Measurements from ENCODE around the gene CAMK2B. TPM values are rescaled to one million over a fixed set of nuclear protein-coding genes. Genes with fewer than 3 reads are reported as not detected.
A peak's percentile ranks its signal among the peaks of the same experiment; 100 is the strongest.

Gene CAMK2B
- total RNA-seq, 5 donors from 2014 or later (not counting 1 experiment from before 2014, with no cell fraction given) = 0.35 TPM; not detected in 4

DNA sequence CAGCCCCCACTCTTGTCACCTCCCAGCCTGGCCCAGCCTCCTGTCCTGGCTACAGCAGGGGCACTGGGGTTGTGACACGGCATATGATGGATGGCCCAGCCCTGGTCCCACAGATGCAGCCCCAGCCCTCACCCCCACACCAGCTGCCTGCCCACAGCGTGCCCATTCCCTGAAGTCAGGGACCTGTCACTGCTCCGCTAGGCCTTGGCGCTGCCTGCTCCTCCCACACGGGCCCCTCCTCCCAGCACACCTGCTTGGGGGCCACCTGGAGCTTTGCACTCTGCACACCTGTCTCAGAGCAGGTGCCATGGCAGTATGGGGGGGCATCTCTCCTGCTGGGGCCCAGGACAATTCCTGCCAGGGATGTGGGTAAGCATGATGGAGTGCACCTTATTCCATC, 139.7 kb downstream of the CAMK2B start:
- no peaks in the 10 kb centered on the region for H3K4me1 Mint-ChIP-seq
- Histone ChIP-seq H3K27ac (ENCODE audit: low read length) (no peak overlapping the region), H3K9me3 (no peaks in the 10 kb centered on the region), H3K4me3 (ENCODE audit: control insufficient read depth in 1 of 2, extremely low read depth in 1 of 2, low read length in 1 of 2) (no peak overlapping the region), H3K4me1 (ENCODE audit: control insufficient read depth in 1 of 2, extremely low read depth in 1 of 2, insufficient read depth in 2 of 2, low read length in 2 of 2) (no peaks in the 10 kb centered on the region), H3K27me3 (replicated peaks in 1 of 2; ENCODE audit: control insufficient read depth in 2 of 2, extremely low read depth in 1 of 2, insufficient read depth in 2 of 2, low read length in 1 of 2) (peaks cover 0 to 28% of the 10 kb centered on the region in 2 experiments), H3K36me3 (ENCODE audit: control insufficient read depth in 2 of 2, extremely low read depth in 1 of 2, insufficient read depth in 1 of 2, low read length in 1 of 2) (no peaks in the 10 kb centered on the region)
- DNase-seq (no peak), ATAC-seq (replicated peaks in 1 of 4) (no peak)
- H3K9me3 Mint-ChIP-seq = peaks cover 0 to 8% (median 0%) of the 10 kb centered on the region in 3 donors
- ChIA-PET POLR2A (no interaction called here), CTCF (no interaction called here)
- H3K36me3 Mint-ChIP-seq = no peaks in the 10 kb centered on the region
- H3K27me3 Mint-ChIP-seq = no peaks in the 10 kb centered on the region
- no peak overlapping the region for H3K27ac Mint-ChIP-seq
- 78% methylated on average over 1 of the region's 5 CpGs for WGBS (ENCODE audit: insufficient coverage)
- no peak overlapping the region for H3K4me3 Mint-ChIP-seq

DNA sequence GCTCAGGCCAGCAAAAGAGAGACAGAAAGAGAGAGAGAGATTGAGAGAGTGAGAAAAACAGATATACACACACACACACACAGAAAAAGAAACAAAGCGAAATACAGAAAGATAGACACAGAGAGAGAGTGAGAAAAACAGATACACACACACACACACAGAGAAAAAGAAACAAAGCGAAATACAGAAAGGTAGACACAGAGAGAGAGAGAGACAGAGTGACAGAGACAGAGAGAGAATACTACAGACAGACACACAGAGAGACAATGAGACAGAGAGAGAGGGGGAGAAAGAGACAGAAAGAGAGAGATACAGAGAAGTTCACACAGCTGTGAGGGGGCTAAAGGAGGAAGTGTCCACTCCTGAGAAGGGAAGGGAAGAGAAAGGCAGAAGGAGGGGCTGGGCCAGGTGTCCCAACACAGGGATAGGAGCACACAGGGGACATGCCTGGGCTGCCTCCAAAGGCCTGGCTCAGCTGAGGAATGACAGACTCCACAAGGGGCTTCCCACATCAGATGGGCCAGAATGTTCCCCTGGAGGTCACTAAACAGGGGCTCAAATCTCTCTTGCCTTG, 140.4 kb downstream of the CAMK2B start:
- H3K27ac ChIP-seq (ENCODE audit: low read length) = no peak overlapping the region
- H3K27ac Mint-ChIP-seq = no peak overlapping the region

DNA sequence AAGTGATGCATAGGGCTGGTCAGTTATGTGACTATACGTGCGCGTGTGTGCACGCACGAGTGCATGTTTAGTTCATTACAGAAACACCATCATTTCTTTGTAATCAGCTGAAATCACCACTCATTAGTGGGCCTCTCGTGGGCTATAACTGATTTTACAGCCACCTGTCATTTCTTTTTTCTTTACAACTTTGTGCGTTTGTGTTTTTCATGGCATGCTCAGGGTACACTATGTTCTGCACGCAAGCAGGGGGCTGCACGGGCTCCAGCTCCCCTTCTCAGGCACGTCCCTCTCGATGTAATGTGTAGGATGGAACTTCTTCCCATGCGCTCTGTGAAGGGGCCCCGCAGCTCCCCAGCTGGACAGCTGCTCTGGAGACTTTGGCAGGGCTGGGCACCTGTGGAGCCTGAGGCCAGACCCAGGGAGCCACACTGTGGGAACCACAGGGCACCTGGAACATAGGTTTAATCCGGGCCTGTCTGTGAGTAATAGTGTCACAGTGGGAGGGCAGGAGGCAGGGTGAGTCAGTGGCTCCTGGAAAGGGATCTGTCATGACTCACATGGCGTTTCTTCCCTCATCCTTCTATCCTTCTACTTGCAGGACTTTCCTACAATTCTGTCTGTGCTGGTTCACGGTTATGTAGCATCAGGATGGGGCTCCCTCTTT, 141.1 kb downstream of the CAMK2B start:
- no peak overlapping the region for H3K4me3 ChIP-seq (ENCODE audit: control insufficient read depth in 1 of 2, extremely low read depth in 1 of 2, low read length in 1 of 2)
- H3K4me1 Mint-ChIP-seq = no peaks in the 10 kb centered on the region
- H3K36me3 Mint-ChIP-seq = no peaks in the 10 kb centered on the region
- 78% methylated on average over 6 of the region's 16 CpGs for WGBS (ENCODE audit: insufficient coverage)
- H3K9me3 Mint-ChIP-seq = peaks cover 0 to 8% (median 0%) of the 10 kb centered on the region in 3 donors
- ChIA-PET CTCF (no interaction called here), POLR2A (no interaction called here)
- no peaks in the 10 kb centered on the region for H3K4me1 ChIP-seq (ENCODE audit: control insufficient read depth in 1 of 2, extremely low read depth in 1 of 2, insufficient read depth in 2 of 2, low read length in 2 of 2)
- no peaks in the 10 kb centered on the region for H3K9me3 ChIP-seq
- no peak overlapping the region for H3K4me3 Mint-ChIP-seq
- no peak overlapping the region for H3K27ac ChIP-seq (ENCODE audit: low read length)
- H3K27me3 ChIP-seq (replicated peaks in 1 of 2; ENCODE audit: control insufficient read depth in 2 of 2, extremely low read depth in 1 of 2, insufficient read depth in 2 of 2, low read length in 1 of 2) = peaks cover 0 to 23% of the 10 kb centered on the region in 2 experiments
- H3K36me3 ChIP-seq (ENCODE audit: control insufficient read depth in 2 of 2, extremely low read depth in 1 of 2, insufficient read depth in 1 of 2, low read length in 1 of 2) = no peaks in the 10 kb centered on the region
- no peak overlapping the region for H3K27ac Mint-ChIP-seq
- ATAC-seq (replicated peaks in 1 of 4) (no peak), DNase-seq (no peak)
- H3K27me3 Mint-ChIP-seq = peaks cover 2% of the 10 kb centered on the region in 2 donors

More for the DNA sequence above, 140.4 kb downstream of the CAMK2B start:
- DNase-seq (no peak), ATAC-seq (replicated peaks in 1 of 4) (no peak)
- Mint-ChIP-seq H3K4me1 (no peaks in the 10 kb centered on the region), H3K4me3 (no peak overlapping the region), H3K36me3 (no peaks in the 10 kb centered on the region), H3K9me3 (peaks cover 0 to 8% (median 0%) of the 10 kb centered on the region in 3 donors), H3K27me3 (no peaks in the 10 kb centered on the region)
- H3K9me3 ChIP-seq = no peaks in the 10 kb centered on the region
- no peaks in the 10 kb centered on the region for H3K36me3 ChIP-seq (ENCODE audit: control insufficient read depth in 2 of 2, extremely low read depth in 1 of 2, insufficient read depth in 1 of 2, low read length in 1 of 2)
- POLR2A ChIA-PET = no interaction called here
- no peaks in the 10 kb centered on the region for H3K4me1 ChIP-seq (ENCODE audit: control insufficient read depth in 1 of 2, extremely low read depth in 1 of 2, insufficient read depth in 2 of 2, low read length in 2 of 2)
- CTCF ChIA-PET = no interaction called here
- no peak overlapping the region for H3K4me3 ChIP-seq (ENCODE audit: control insufficient read depth in 1 of 2, extremely low read depth in 1 of 2, low read length in 1 of 2)
- WGBS (ENCODE audit: insufficient coverage) = no CpG with 5 or more reads among the region's 2 CpGs
- peaks cover 0 to 30% of the 10 kb centered on the region in 2 experiments for H3K27me3 ChIP-seq (replicated peaks in 1 of 2; ENCODE audit: control insufficient read depth in 2 of 2, extremely low read depth in 1 of 2, insufficient read depth in 2 of 2, low read length in 1 of 2)

DNA sequence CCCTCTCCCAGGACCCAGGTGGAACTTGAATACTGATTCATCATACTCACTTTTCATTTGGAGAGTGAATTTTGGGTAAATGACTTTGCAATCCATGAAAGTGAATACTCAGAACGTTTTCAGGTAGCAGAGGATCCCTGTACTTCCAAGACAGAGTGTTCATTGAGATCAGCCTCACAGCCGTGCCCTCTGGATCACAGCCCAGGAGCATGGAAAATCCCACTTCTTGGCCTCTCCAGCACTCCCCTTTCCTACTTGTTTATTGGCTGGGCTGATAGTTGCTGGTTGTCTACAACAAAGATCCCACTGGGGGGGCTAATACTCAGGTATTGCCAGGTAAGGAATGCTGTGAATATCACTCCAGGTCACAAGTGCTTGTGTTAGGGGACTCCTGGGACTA, 142.0 kb downstream of the CAMK2B start:
- Mint-ChIP-seq H3K4me3 (no peak overlapping the region), H3K9me3 (peaks cover 0 to 8% (median 0%) of the 10 kb centered on the region in 3 donors), H3K36me3 (no peaks in the 10 kb centered on the region), H3K4me1 (no peaks in the 10 kb centered on the region), H3K27ac (no peak overlapping the region), H3K27me3 (peaks cover 5% of the 10 kb centered on the region in 2 donors)
- 40% methylated on average over 1 of the region's 2 CpGs for WGBS (ENCODE audit: insufficient coverage)
- ATAC-seq (replicated peaks in 1 of 4) (peak in 1 of 4 experiments; percentile 46), DNase-seq (no peak)
- Histone ChIP-seq H3K36me3 (ENCODE audit: control insufficient read depth in 2 of 2, extremely low read depth in 1 of 2, insufficient read depth in 1 of 2, low read length in 1 of 2) (no peaks in the 10 kb centered on the region), H3K4me1 (ENCODE audit: control insufficient read depth in 1 of 2, extremely low read depth in 1 of 2, insufficient read depth in 2 of 2, low read length in 2 of 2) (no peaks in the 10 kb centered on the region), H3K9me3 (no peaks in the 10 kb centered on the region), H3K27me3 (replicated peaks in 1 of 2; ENCODE audit: control insufficient read depth in 2 of 2, extremely low read depth in 1 of 2, insufficient read depth in 2 of 2, low read length in 1 of 2) (peaks cover 0 to 14% of the 10 kb centered on the region in 2 experiments), H3K4me3 (ENCODE audit: control insufficient read depth in 1 of 2, extremely low read depth in 1 of 2, low read length in 1 of 2) (no peak overlapping the region), H3K27ac (ENCODE audit: low read length) (no peak overlapping the region)
- ChIA-PET POLR2A (no interaction called here), CTCF (no interaction called here)

DNA sequence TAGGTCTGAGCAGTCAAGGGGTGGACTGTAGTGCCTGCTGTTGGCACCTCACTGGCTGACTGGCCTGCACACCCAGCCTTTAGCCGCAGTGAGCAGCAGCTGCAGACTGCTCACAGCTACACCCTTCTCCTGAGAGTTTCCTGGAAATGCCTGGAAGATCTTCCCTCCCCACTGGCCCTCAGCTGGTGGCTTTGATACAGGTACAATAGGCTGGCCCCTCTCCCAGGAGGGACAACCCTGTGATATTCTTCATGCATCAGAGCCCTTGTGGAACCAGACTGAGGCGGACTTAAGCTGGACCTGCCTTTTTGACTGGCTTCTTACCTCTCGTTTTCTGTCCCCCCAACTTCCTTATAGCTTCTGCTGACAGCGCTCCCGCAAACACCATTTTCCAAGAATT, 142.6 kb downstream of the CAMK2B start:
- Mint-ChIP-seq H3K4me3 (no peak overlapping the region), H3K27ac (no peak overlapping the region), H3K36me3 (no peaks in the 10 kb centered on the region), H3K27me3 (peaks cover 5 to 11% of the 10 kb centered on the region in 2 donors), H3K9me3 (peaks cover 0 to 8% (median 0%) of the 10 kb centered on the region in 3 donors), H3K4me1 (no peaks in the 10 kb centered on the region)
- Histone ChIP-seq H3K4me1 (ENCODE audit: control insufficient read depth in 1 of 2, extremely low read depth in 1 of 2, insufficient read depth in 2 of 2, low read length in 2 of 2) (no peaks in the 10 kb centered on the region), H3K27ac (ENCODE audit: low read length) (no peak overlapping the region), H3K4me3 (ENCODE audit: control insufficient read depth in 1 of 2, extremely low read depth in 1 of 2, low read length in 1 of 2) (no peak overlapping the region), H3K36me3 (ENCODE audit: control insufficient read depth in 2 of 2, extremely low read depth in 1 of 2, insufficient read depth in 1 of 2, low read length in 1 of 2) (no peaks in the 10 kb centered on the region), H3K9me3 (no peaks in the 10 kb centered on the region), H3K27me3 (replicated peaks in 1 of 2; ENCODE audit: control insufficient read depth in 2 of 2, extremely low read depth in 1 of 2, insufficient read depth in 2 of 2, low read length in 1 of 2) (peaks cover 0 to 16% of the 10 kb centered on the region in 2 experiments)
- ChIA-PET POLR2A (interaction anchor here in 1 of 2 donors (0.5 kb wide), 1 partner anchor 71 kb away, joined by 11 read pairs; no protein-coding TSS in a partner anchor), CTCF (no interaction called here)
- 63% methylated on average over 5 of the region's 5 CpGs for WGBS (ENCODE audit: insufficient coverage)
- no peak for DNase-seq
- no peak for ATAC-seq (replicated peaks in 1 of 4)

DNA sequence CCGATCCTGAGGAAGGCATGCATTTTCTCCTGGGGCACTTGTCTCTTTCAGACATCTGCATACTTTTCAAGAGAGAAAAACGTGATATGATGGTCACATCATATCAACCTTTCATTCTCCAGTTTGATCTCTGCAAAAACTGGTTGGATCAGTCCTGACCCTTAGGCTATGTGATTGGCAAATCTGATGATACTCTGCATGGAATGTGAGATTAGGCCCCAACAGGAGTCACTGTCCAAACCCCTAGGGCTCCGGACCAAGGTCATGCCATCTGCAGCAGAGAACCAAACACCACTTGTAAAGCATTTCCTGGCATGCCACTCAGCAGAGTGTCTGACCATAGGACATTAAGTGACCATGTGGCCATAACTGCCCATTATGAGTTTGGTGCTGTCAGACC, 144.8 kb downstream of the CAMK2B start:
- Mint-ChIP-seq H3K36me3 (no peaks in the 10 kb centered on the region), H3K4me3 (no peak overlapping the region), H3K4me1 (no peaks in the 10 kb centered on the region), H3K27me3 (peaks cover 8 to 27% of the 10 kb centered on the region in 2 donors), H3K27ac (no peak overlapping the region), H3K9me3 (peaks cover 0 to 8% (median 0%) of the 10 kb centered on the region in 3 donors)
- Histone ChIP-seq H3K27ac (ENCODE audit: low read length) (no peak overlapping the region), H3K36me3 (ENCODE audit: control insufficient read depth in 2 of 2, extremely low read depth in 1 of 2, insufficient read depth in 1 of 2, low read length in 1 of 2) (no peaks in the 10 kb centered on the region), H3K4me1 (ENCODE audit: control insufficient read depth in 1 of 2, extremely low read depth in 1 of 2, insufficient read depth in 2 of 2, low read length in 2 of 2) (no peaks in the 10 kb centered on the region), H3K9me3 (no peaks in the 10 kb centered on the region), H3K4me3 (ENCODE audit: control insufficient read depth in 1 of 2, extremely low read depth in 1 of 2, low read length in 1 of 2) (no peak overlapping the region), H3K27me3 (replicated peaks in 1 of 2; ENCODE audit: control insufficient read depth in 2 of 2, extremely low read depth in 1 of 2, insufficient read depth in 2 of 2, low read length in 1 of 2) (peaks cover 0 to 35% of the 10 kb centered on the region in 2 experiments)
- DNase-seq (no peak), ATAC-seq (replicated peaks in 1 of 4) (no peak)
- ChIA-PET POLR2A (no interaction called here), CTCF (no interaction called here)
- 100% methylated on average over 1 of the region's 3 CpGs for WGBS (ENCODE audit: insufficient coverage)
